Measurements from ENCODE around the gene FGFR2. TPM values are rescaled to one million over a fixed set of nuclear protein-coding genes. Genes with fewer than 3 reads are reported as not detected.
A peak's percentile ranks its signal among the peaks of the same experiment; 100 is the strongest.
"Not testable (repeated sequence)": the region's sequence is repeated elsewhere in the genome, so short reads cannot be mapped to it uniquely, and the experiment has no call there.

FGFR2 gene
- total RNA-seq, 4 donors from 2014 or later, result 8.4 to 16.5 (median 9.2) TPM

DNA sequence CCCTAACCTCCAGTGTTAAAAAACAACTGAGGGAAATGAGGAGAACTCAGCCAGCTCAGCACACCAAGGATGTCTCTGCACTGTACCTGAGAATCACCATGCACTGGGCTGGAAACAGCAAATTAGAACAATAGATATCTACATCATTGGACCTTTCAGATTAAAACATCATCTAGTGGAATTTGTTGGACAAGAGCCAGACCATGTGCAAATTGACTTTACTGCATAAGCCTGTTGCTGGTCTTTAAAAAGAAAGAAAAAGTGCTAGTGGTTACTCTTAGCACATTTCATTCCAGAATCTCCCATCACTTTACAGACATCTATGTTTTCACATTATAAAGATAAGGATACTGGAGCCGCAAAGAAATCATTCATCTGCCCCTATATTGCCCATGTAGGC, 75.4 kb downstream of the FGFR2 start:
- 56 to 88% methylated on average over 1 of the region's 1 CpG for WGBS, 2 donors
- H3K36me3 ChIP-seq, result no peaks in the 10 kb centered on the region
- peaks cover 0 to 9% of the 10 kb centered on the region in 2 donors for H3K27me3 ChIP-seq
- TF ChIP-seq EP300 (IDR thresholded peaks at IDR 0.05), result no peak
- no peak for TF ChIP-seq POLR2A (IDR thresholded peaks at IDR 0.05)
- TF ChIP-seq, protein P1, sequence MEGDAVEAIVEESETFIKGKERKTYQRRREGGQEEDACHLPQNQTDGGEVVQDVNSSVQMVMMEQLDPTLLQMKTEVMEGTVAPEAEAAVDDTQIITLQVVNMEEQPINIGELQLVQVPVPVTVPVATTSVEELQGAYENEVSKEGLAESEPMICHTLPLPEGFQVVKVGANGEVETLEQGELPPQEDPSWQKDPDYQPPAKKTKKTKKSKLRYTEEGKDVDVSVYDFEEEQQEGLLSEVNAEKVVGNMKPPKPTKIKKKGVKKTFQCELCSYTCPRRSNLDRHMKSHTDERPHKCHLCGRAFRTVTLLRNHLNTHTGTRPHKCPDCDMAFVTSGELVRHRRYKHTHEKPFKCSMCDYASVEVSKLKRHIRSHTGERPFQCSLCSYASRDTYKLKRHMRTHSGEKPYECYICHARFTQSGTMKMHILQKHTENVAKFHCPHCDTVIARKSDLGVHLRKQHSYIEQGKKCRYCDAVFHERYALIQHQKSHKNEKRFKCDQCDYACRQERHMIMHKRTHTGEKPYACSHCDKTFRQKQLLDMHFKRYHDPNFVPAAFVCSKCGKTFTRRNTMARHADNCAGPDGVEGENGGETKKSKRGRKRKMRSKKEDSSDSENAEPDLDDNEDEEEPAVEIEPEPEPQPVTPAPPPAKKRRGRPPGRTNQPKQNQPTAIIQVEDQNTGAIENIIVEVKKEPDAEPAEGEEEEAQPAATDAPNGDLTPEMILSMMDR (IDR thresholded peaks at IDR 0.05), result no peak
- no peaks in the 10 kb centered on the region for H3K9me3 ChIP-seq
- H3K27ac ChIP-seq, result peak overlapping the region in 1 of 4 donors; percentile 30
- no peak for DNase-seq (ENCODE audit: low spot score in 2 of 2)
- H3K4me3 ChIP-seq, result no peak overlapping the region
- H3K4me1 ChIP-seq, result peaks cover 0 to 33% (median 0%) of the 10 kb centered on the region in 4 donors

DNA sequence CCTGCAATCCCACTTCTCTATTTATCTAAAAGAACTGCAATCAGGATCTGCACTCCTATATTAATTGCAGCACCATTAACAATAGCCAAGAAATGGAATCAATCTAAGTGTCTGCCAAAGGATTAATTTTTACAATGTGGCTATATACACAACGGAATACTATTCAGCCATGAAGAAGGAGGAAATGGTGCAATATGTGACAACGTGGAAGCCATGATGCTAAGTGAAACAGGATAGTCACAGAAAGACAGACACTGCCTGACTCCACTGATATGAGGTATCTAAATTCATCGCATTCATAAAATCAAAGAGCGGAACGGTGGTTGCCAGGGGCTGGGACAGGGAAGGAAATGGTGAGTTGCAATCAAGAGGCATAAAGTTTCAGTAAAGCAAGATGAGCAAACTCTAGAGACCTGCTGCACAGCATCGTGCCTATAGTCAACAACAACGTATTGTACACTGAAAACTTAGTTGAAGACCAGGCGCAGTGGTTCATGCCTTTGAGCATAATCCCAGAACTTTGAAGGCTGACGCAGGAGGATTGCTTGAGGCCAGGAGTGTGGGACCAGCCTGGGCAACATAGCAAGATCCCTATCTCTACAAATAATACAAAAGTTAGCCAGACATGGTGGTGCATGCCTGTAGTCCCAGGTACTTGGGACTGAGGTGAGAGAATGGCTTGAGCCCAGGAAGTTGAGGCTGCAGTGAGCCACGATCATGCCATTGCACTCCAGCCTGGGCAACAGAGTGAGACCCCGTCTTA, 76.3 kb downstream of the FGFR2 start:
- WGBS, 2 donors, result 84 to 87% methylated on average over 11 of the region's 11 CpGs
- Histone ChIP-seq H3K27me3 (peaks cover 0 to 7% of the 10 kb centered on the region in 2 donors), H3K4me3 (no peak overlapping the region), H3K4me1 (peaks cover 0 to 33% (median 0%) of the 10 kb centered on the region in 4 donors), H3K27ac (no peak overlapping the region), H3K9me3 (no peaks in the 10 kb centered on the region), H3K36me3 (no peaks in the 10 kb centered on the region)
- no peak for TF ChIP-seq POLR2A (IDR thresholded peaks at IDR 0.05)
- TF ChIP-seq EP300 (IDR thresholded peaks at IDR 0.05), result no peak
- TF ChIP-seq, protein P1 (IDR thresholded peaks at IDR 0.05), result no peak
- DNase-seq (ENCODE audit: low spot score in 2 of 2), result no peak

DNA sequence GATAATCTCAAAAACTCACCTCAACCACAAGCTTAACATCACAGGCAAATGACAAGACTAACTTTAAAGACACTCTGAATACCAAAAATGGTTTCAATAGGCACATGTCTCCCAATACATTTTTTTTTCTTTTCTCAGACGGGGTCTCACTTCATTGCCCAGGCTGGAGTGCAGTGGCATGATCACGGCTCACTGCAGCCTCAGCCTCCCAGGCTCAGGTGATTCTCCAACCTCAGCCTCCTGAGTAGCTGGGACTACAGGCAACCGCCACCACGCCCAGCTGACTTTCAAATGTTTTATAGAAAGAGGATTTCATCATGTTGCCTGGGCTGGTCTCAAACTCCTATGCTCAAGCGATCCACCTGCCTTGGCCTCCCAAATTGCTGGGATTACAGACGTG, 77.7 kb downstream of the FGFR2 start:
- not testable (repeated sequence) for H3K27me3 ChIP-seq, H3K4me3 ChIP-seq
- WGBS, 2 donors, result 92 to 95% methylated on average over 6 of the region's 6 CpGs

DNA sequence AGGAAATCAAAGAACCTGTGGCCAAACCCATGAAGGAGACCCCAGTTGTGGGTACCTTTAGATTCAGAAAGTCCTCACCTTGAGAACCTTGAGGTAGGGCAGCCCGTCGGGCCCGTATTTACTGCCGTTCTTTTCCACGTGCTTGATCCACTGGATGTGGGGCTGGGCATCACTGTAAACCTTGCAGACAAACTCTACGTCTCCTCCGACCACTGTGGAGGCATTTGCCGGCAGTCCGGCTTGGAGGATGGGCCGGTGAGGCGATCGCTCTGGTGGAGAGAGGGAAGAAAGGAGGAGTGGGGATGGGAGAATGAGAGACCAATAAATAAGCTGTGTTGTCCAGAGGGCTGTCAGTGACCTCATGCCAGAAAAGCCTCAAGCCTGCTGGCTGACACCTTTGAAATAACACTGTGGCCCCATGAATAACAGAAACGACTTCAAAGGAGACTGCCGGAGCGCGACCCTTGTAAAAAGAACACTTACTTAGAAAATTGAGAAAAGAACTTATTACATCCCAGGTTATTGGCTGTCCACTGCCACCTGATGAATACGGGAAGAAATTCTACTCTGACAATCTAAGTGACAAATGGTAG, 78.2 kb downstream of the FGFR2 start:
- H3K4me1 ChIP-seq, result peaks cover 0 to 25% (median 0%) of the 10 kb centered on the region in 4 donors
- no peaks in the 10 kb centered on the region for H3K9me3 ChIP-seq
- no peak overlapping the region for H3K27ac ChIP-seq
- H3K4me3 ChIP-seq, result no peak overlapping the region
- DNase-seq (ENCODE audit: low spot score in 2 of 2), result no peak
- no peaks in the 10 kb centered on the region for H3K27me3 ChIP-seq
- WGBS, 2 donors, result 72 to 80% methylated on average over 17 of the region's 17 CpGs
- no peaks in the 10 kb centered on the region for H3K36me3 ChIP-seq
- TF ChIP-seq EP300 (IDR thresholded peaks at IDR 0.05) (no peak), POLR2A (IDR thresholded peaks at IDR 0.05) (no peak)
- TF ChIP-seq, protein P1 (IDR thresholded peaks at IDR 0.05), result no peak

More for the DNA sequence above, 77.7 kb downstream of the FGFR2 start:
- H3K9me3 ChIP-seq; H3K36me3 ChIP-seq; DNase-seq (ENCODE audit: low spot score in 2 of 2); H3K27ac ChIP-seq: not testable (repeated sequence)
- H3K4me1 ChIP-seq, result peaks cover 0 to 30% (median 0%) of the 10 kb centered on the region in 4 donors

DNA sequence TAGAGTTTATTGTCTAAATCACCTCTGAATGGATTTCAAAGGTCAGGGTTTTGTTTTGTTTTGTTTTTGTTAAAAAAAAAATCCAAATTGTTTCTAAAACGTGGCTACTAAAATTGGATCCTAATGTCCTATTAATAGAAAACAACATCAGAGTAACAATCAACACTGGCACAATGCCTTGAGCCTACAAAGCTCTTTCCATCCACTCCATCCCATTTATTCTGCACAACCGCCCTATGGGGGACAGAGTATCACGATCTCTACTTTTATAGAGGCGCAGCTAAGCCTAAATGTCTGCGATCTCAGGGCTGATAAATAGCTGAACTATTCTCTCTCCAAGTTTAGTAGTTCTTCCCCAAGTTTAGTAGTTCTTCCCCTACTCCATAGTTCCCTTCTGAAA, 78.8 kb downstream of the FGFR2 start:
- Histone ChIP-seq H3K27ac (no peak overlapping the region), H3K27me3 (no peaks in the 10 kb centered on the region), H3K36me3 (no peaks in the 10 kb centered on the region), H3K4me1 (peaks cover 0 to 19% (median 0%) of the 10 kb centered on the region in 4 donors), H3K9me3 (no peaks in the 10 kb centered on the region), H3K4me3 (no peak overlapping the region)
- 52 to 54% methylated on average over 5 of the region's 5 CpGs for WGBS, 2 donors
- no peak for DNase-seq (ENCODE audit: low spot score in 2 of 2)
- TF ChIP-seq, protein P1 (IDR thresholded peaks at IDR 0.05), result no peak
- TF ChIP-seq EP300 (IDR thresholded peaks at IDR 0.05) (no peak), POLR2A (IDR thresholded peaks at IDR 0.05) (no peak)

Measured in tibial nerve (tissue), 4 donors.